ENCODE results near the gene TRPV6. TPM values are rescaled to one million over a fixed set of nuclear protein-coding genes. Genes with fewer than 3 reads are reported as not detected.

TRPV6 gene
- total and polyA plus RNA-seq, 8 donors = 2.6 to 11.7 (median 7.7) TPM; not detected in 1

Other genes with a start within 250 kb of the TRPV6 start
- gene PRSS1, start 136.3 kb downstream of the TRPV6 start, total RNA-seq = 10 to 100 TPM in 1 of 5 donors, 1 to 10 TPM in 1, not detected in 3; 10.0 to 20.4 TPM
- gene PRSS1, start 136.3 kb downstream of the TRPV6 start, polyA plus RNA-seq = 100 to 1,000 TPM in 2 of 3 donors, 10 to 100 TPM in 1; 61.0 to 233 (median 196) TPM
- gene PRSS2, start 114.8 kb downstream of the TRPV6 start, total RNA-seq = 10 to 100 TPM in 1 of 5 donors, 1 to 10 TPM in 1, not detected in 3; 1.3 to 86.1 TPM
- 10 to 100 TPM; 51.4 to 69.4 (median 59.1) TPM for gene PRSS2, start 114.8 kb downstream of the TRPV6 start, polyA plus RNA-seq
- gene EPHB6, start 30.7 kb downstream of the TRPV6 start, total RNA-seq = 1 to 10 TPM; 5.4 to 9.6 (median 8.0) TPM
- 10 to 100 TPM in 2 of 3 donors, 1 to 10 TPM in 1; 6.2 to 23.1 (median 19.3) TPM for gene EPHB6, start 30.7 kb downstream of the TRPV6 start, polyA plus RNA-seq
- gene TRPV5, start 48.0 kb upstream of the TRPV6 start, total RNA-seq = not detected
- gene TRPV5, start 48.0 kb upstream of the TRPV6 start, polyA plus RNA-seq = not detected
- gene LLCFC1, start 53.7 kb upstream of the TRPV6 start, total RNA-seq = not detected
- gene LLCFC1, start 53.7 kb upstream of the TRPV6 start, polyA plus RNA-seq = under 1 TPM in 1 of 3 donors, not detected in 2; 0.18 TPM
- gene KEL, start 76.6 kb upstream of the TRPV6 start, total RNA-seq = 1 to 10 TPM in 1 of 5 donors, not detected in 4; 1.5 TPM
- gene KEL, start 76.6 kb upstream of the TRPV6 start, polyA plus RNA-seq = under 1 TPM in 1 of 3 donors, not detected in 2; 0.85 TPM
- not detected for gene OR9A2, start 141.4 kb upstream of the TRPV6 start, total RNA-seq
- gene OR9A2, start 141.4 kb upstream of the TRPV6 start, polyA plus RNA-seq = not detected
- gene OR6V1, start 166.6 kb upstream of the TRPV6 start, total RNA-seq = not detected
- gene OR6V1, start 166.6 kb upstream of the TRPV6 start, polyA plus RNA-seq = not detected
- not detected for gene PIP, start 246.3 kb upstream of the TRPV6 start, total RNA-seq
- under 1 TPM in 1 of 3 donors, not detected in 2; 0.45 TPM for gene PIP, start 246.3 kb upstream of the TRPV6 start, polyA plus RNA-seq